T follicular helper cell (primary cell): ENCODE results near the gene DLK1.

Experiments
- DNase-seq: peaks from one replicate; pipeline ENCODE4 v3.0.0-alpha.2; 2020; ENCODE audit warnings: low read depth

DLK1 gene

GRCh38 chr14:100777818-100778525 lies 51.3 kb downstream of the DLK1 start:
- no peak for DNase-seq

- DNase-seq: no peak
Measured at GRCh38 chr14:100778526-100778882, 51.8 kb downstream of the DLK1 start.

GRCh38 chr14:100778951-100779690 lies 52.4 kb downstream of the DLK1 start:
- no peak for DNase-seq

GRCh38 chr14:100779691-100780080 lies 53.0 kb downstream of the DLK1 start:
- DNase-seq: no peak

- DNase-seq: no peak
Measured at GRCh38 chr14:100780246-100780645, 53.6 kb downstream of the DLK1 start.

GRCh38 chr14:100780646-100781355 lies 54.1 kb downstream of the DLK1 start:
- no peak for DNase-seq

GRCh38 chr14:100781952-100782351 lies 55.3 kb downstream of the DLK1 start:
- no peak for DNase-seq

- DNase-seq: no peak
Measured at GRCh38 chr14:100782516-100783320, 56.0 kb downstream of the DLK1 start.

- no peak for DNase-seq
Measured at GRCh38 chr14:100783630-100784370, 57.1 kb downstream of the DLK1 start.

- DNase-seq: no peak
Measured at GRCh38 chr14:100784523-100785337, 58.0 kb downstream of the DLK1 start.

- no peak for DNase-seq
Measured at GRCh38 chr14:100785338-100785615, 58.6 kb downstream of the DLK1 start.

GRCh38 chr14:100785626-100786025 lies 58.9 kb downstream of the DLK1 start:
- no peak for DNase-seq

- no peak for DNase-seq
Measured at GRCh38 chr14:100786131-100786530, 59.4 kb downstream of the DLK1 start.

- DNase-seq: no peak
Measured at GRCh38 chr14:100786576-100787219, 60.0 kb downstream of the DLK1 start.

- DNase-seq: no peak
Measured at GRCh38 chr14:100787659-100788058, 61.0 kb downstream of the DLK1 start.
